HCT116 (cell line): ENCODE measurements around the gene DIP2A. TPM values are rescaled to one million over a fixed set of nuclear protein-coding genes. Genes with fewer than 3 reads are reported as not detected.

Experiments used
- ATAC-seq: fragments of 200-7000 bp; cut with Tn5 transposase; 2 replicates; pipeline ENCODE4 v1.9.1; 2020; ENCODE audit warnings: mild to moderate bottlenecking, moderate library complexity
- BruUV-seq: library from RNA; stranded (reverse); fragments of 400-500 nt; replicated peaks from 2 replicates; lab custom pipeline; 2021; lab: Mats Ljungman, UMichigan
- CTCF ChIA-PET: fragments of 300-600 bp; sonication (Branson Sonifier 250); formaldehyde crosslinking; loops from one replicate; lab custom pipeline; 2021; ENCODE audit warnings: antibody characterized with exemption; lab: Charles Lee
- POLR2A ChIA-PET: fragments of 300-600, 350-600 bp; sonication (Branson Sonifier 250); formaldehyde crosslinking; loops from one replicate; lab custom pipeline; 2021; ENCODE audit warnings: antibody characterized with exemption; lab: Charles Lee
- RAD21 ChIA-PET, 2 experiments: fragments of 300-600 bp; sonication (Branson Sonifier 250); formaldehyde crosslinking; loops; one replicate each; lab custom pipeline; 2023; ENCODE audit warnings: low total read pairs in 2 of 2; ENCODE audit not compliant: uncharacterized antibody in 2 of 2, unreplicated experiment in 2 of 2, low non-redundant PET in 1 of 2; lab: Charles Lee
- DNase-seq: peaks from one replicate; pipeline ENCODE4 v3.0.0-alpha.2; 2010; ENCODE audit warnings: low read depth, low spot score
- H2AFZ ChIP-seq: fragments of 200-600 bp; shearing (Covaris generic), sonication (generic); 2 replicates; pipeline ENCODE4 v1.6.1; 2017; ENCODE audit warnings: low read depth, mixed run types, mixed read lengths, antibody characterized with exemption, low read length; ENCODE audit not compliant: poor library complexity, severe bottlenecking
- H3K27ac ChIP-seq: 2 replicates; pipeline ENCODE4 v1.5.1; 2012; ENCODE audit warnings: low read depth, low read length
- H3K27me3 ChIP-seq: fragments of 200-600 bp; sonication (generic); 2 replicates; pipeline ENCODE4 v1.6.1; 2016; ENCODE audit warnings: mixed run types, low read length, mixed read lengths; ENCODE audit not compliant: insufficient read depth
- H3K36me3 ChIP-seq, 2 experiments: fragments of 200-500 bp in 1 of 2; fragments of 200-600 bp in 1 of 2; sonication (Bioruptor generic) in 1 of 2; sonication (generic) in 1 of 2; 2 replicates each; pipeline versions ENCODE4 v1.5.1 to v1.6.1; 2014 to 2016; ENCODE audit warnings: low read length in 2 of 2, inconsistent platforms in 1 of 2, mixed read lengths in 1 of 2, mixed run types in 1 of 2; ENCODE audit not compliant: insufficient read depth in 2 of 2, control insufficient read depth in 1 of 2
- H3K4me1 ChIP-seq, 2 experiments: fragments of 200-600 bp in 1 of 2; sonication (generic) in 1 of 2; 2 replicates each; pipeline versions ENCODE4 v1.5.1 to v1.6.1; 2012 to 2017; ENCODE audit warnings: low read length in 2 of 2, inconsistent platforms in 1 of 2, mild to moderate bottlenecking in 1 of 2, mixed read lengths in 1 of 2, mixed run types in 1 of 2, moderate library complexity in 1 of 2; ENCODE audit not compliant: insufficient read depth in 2 of 2, control insufficient read depth in 1 of 2
- H3K4me2 ChIP-seq: fragments of 200-600 bp; sonication (generic); 2 replicates; pipeline ENCODE4 v1.6.1; 2017; ENCODE audit warnings: mixed run types, low read length, mixed read lengths
- H3K4me3 ChIP-seq, 2 experiments: fragments of 200-600 bp in 1 of 2; sonication (generic) in 1 of 2; replicated peaks in 1 of 2; 2 replicates each; pipeline ENCODE4 v1.5.1; 2011 to 2016; ENCODE audit warnings: low read length in 2 of 2, control low read depth in 1 of 2, low read depth in 1 of 2, mild to moderate bottlenecking in 1 of 2, mixed read lengths in 1 of 2, mixed run types in 1 of 2
- H3K79me2 ChIP-seq: fragments of 200-600 bp; sonication (generic); 2 replicates; pipeline ENCODE4 v1.6.1; 2017; ENCODE audit warnings: mild to moderate bottlenecking, mixed run types, low read length, moderate library complexity, mixed read lengths; ENCODE audit not compliant: insufficient read depth
- H3K9ac ChIP-seq: fragments of 200-600 bp; sonication (generic); 2 replicates; pipeline ENCODE4 v1.6.1; 2016; ENCODE audit warnings: low read length, mixed read lengths
- H3K9me2 ChIP-seq: fragments of 200-600 bp; sonication (generic), shearing (Covaris generic); 2 replicates; pipeline ENCODE4 v1.6.1; 2017; ENCODE audit warnings: mixed run types, mild to moderate bottlenecking, moderate library complexity; ENCODE audit not compliant: insufficient read depth
- H3K9me3 ChIP-seq, 2 experiments: fragments of 200-500 bp in 1 of 2; fragments of 200-600 bp in 1 of 2; sonication (Bioruptor generic) in 1 of 2; sonication (generic) in 1 of 2; 2 replicates each; pipeline ENCODE4 v1.6.1; 2014 to 2017; ENCODE audit warnings: low read length in 2 of 2, mixed read lengths in 2 of 2, inconsistent platforms in 1 of 2, low read depth in 1 of 2, mild to moderate bottlenecking in 1 of 2, mixed run types in 1 of 2, moderate library complexity in 1 of 2; ENCODE audit not compliant: control insufficient read depth in 1 of 2, insufficient read depth in 1 of 2
- H4K20me1 ChIP-seq: fragments of 200-600 bp; sonication (generic), shearing (Covaris generic); 2 replicates; pipeline ENCODE4 v1.6.1; 2017; ENCODE audit warnings: mixed run types, mild to moderate bottlenecking, moderate library complexity; ENCODE audit not compliant: insufficient read depth
- ATF3 ChIP-seq: IDR thresholded peaks from 2 replicates; pipeline ENCODE4 v1.6.1; 2012
- CEBPB ChIP-seq: IDR thresholded peaks from 2 replicates; pipeline ENCODE4 v1.6.1; 2012; ENCODE audit warnings: low read depth
- CTCF ChIP-seq, 3 experiments: fragments of 200-600 bp in 1 of 3; sonication (generic) in 1 of 3; IDR thresholded peaks in 2 of 3; conservative IDR thresholded peaks in 1 of 3; 2 replicates each; pipeline ENCODE4 v1.5.1; 2012 to 2017; ENCODE audit warnings: low read depth in 2 of 3, low read length in 2 of 3, antibody characterized with exemption in 1 of 3, borderline replicate concordance in 1 of 3, control low read depth in 1 of 3, mild to moderate bottlenecking in 1 of 3, mixed read lengths in 1 of 3, mixed run types in 1 of 3, moderate library complexity in 1 of 3; ENCODE audit not compliant: insufficient read depth in 1 of 3
- ELF1 ChIP-seq: IDR thresholded peaks from 2 replicates; pipeline ENCODE4 v1.6.1; 2012; ENCODE audit warnings: low read depth, borderline replicate concordance
- EZH2 ChIP-seq: fragments of 200-600 bp; sonication (generic); IDR thresholded peaks from 2 replicates; pipeline ENCODE4 v1.6.1; 2017; ENCODE audit warnings: antibody characterized with exemption, mixed run types
- EZH2phosphoT487 ChIP-seq: fragments of 200-600 bp; IDR thresholded peaks from 2 replicates; pipeline ENCODE4 v1.6.1; 2018; ENCODE audit warnings: antibody characterized with exemption, borderline replicate concordance
- FOSL1 ChIP-seq: IDR thresholded peaks from 2 replicates; pipeline ENCODE4 v1.6.1; 2012; ENCODE audit warnings: low read depth
- JUND ChIP-seq: IDR thresholded peaks from 2 replicates; pipeline ENCODE4 v1.6.1; 2012
- MAX ChIP-seq: IDR thresholded peaks from 2 replicates; pipeline ENCODE4 v1.6.1; 2012
- POLR2AphosphoS5 ChIP-seq: IDR thresholded peaks from 2 replicates; pipeline ENCODE4 v1.6.1; 2011; ENCODE audit warnings: mild to moderate bottlenecking, low read depth, low read length, moderate library complexity
- RAD21 ChIP-seq: IDR thresholded peaks from 2 replicates; pipeline ENCODE4 v1.6.1; 2012; ENCODE audit warnings: low read depth, mild to moderate bottlenecking
- REST ChIP-seq: IDR thresholded peaks from 2 replicates; pipeline ENCODE4 v1.6.1; 2012; ENCODE audit warnings: low read depth
- SP1 ChIP-seq: IDR thresholded peaks from 2 replicates; pipeline ENCODE4 v1.6.1; 2012; ENCODE audit warnings: low read depth
- SRF ChIP-seq: IDR thresholded peaks from 2 replicates; pipeline ENCODE4 v1.6.1; 2012; ENCODE audit warnings: low read depth
- TCF7L2 ChIP-seq: IDR thresholded peaks from 2 replicates; pipeline ENCODE4 v1.7.0; 2011; ENCODE audit warnings: borderline replicate concordance, inconsistent platforms; ENCODE audit not compliant: insufficient read depth, insufficient read length; ENCODE audit errors: extremely low read depth
- YY1 ChIP-seq: IDR thresholded peaks from 2 replicates; pipeline ENCODE4 v1.6.1; 2011; ENCODE audit warnings: low read length, low read depth, moderate library complexity, mild to moderate bottlenecking; ENCODE audit not compliant: insufficient replicate concordance; ENCODE audit errors: extremely low read depth
- ZBTB33 ChIP-seq: IDR thresholded peaks from 2 replicates; pipeline ENCODE4 v1.6.1; 2011; ENCODE audit warnings: mild to moderate bottlenecking, low read length, moderate library complexity; ENCODE audit not compliant: insufficient replicate concordance; ENCODE audit errors: extremely low read depth
- ZFX ChIP-seq: fragments of 450-650 bp; IDR thresholded peaks from 2 replicates; pipeline ENCODE4 v1.6.1; 2017
- ZNF274 ChIP-seq: fragments of 200-500 bp; sonication (Bioruptor generic); IDR thresholded peaks from 2 replicates; pipeline ENCODE4 v1.6.1; 2014; ENCODE audit warnings: mild to moderate bottlenecking, low read depth, low read length, inconsistent platforms
- intact Hi-C: fragments of 100-400 bp; cut with micrococcal nuclease; formaldehyde crosslinking; loops from 2 replicates; pipeline ENCODE4 v1.10.0; 2022
- total RNA-seq: library from RNA; stranded (reverse); gene quantifications from one replicate; pipeline ENCODE4 v1.2.1, GENCODE V29; 2021; ENCODE audit not compliant: unreplicated experiment

DIP2A gene
- total RNA-seq, 1 experiment from 2014 or later: 39.9 TPM

GRCh38 chr21:46439906-46440305, 18.8 kb upstream of the DIP2A start:
- Histone ChIP-seq H4K20me1 (no peaks in the 10 kb centered on the region), H3K9me2 (no peaks in the 10 kb centered on the region), H3K79me2 (no peaks in the 10 kb centered on the region), H3K9ac (no peak overlapping the region), H3K36me3 (peaks cover 23 to 40% of the 10 kb centered on the region in 2 experiments), H3K27ac (no peak overlapping the region), H2AFZ (no peak overlapping the region), H3K4me3 (no peak overlapping the region), H3K9me3 (no peaks in the 10 kb centered on the region), H3K4me1 (no peaks in the 10 kb centered on the region), H3K4me2 (no peak overlapping the region), H3K27me3 (no peaks in the 10 kb centered on the region)
- TF ChIP-seq SRF (no peak), SP1 (no peak), ATF3 (no peak), TCF7L2 (no peak), REST (no peak), EZH2phosphoT487 (no peak), ELF1 (no peak), ZBTB33 (no peak), YY1 (no peak), EZH2 (no peak), FOSL1 (no peak), POLR2AphosphoS5 (no peak), MAX (no peak), CTCF (IDR thresholded peaks at IDR 0.05 in 2 of 3, conservative IDR thresholded peaks at IDR 0.05 in 1 of 3; ENCODE audit: borderline replicate concordance in 1 of 3, insufficient read depth in 1 of 3, low read depth in 2 of 3, low read length in 2 of 3) (no peak), ZNF274 (no peak), RAD21 (no peak), CEBPB (no peak), ZFX (no peak), JUND (no peak)
- ChIA-PET CTCF (no interaction called here), POLR2A (no interaction called here), RAD21 (no interaction called here)
- intact Hi-C loops: no loop called here
- DNase-seq (no peak), ATAC-seq (no peak)
- no TSS peak for BruUV-seq
